Epidermal melanocyte (primary cell): ENCODE measurements around the gene ECM2.

ENCODE experiments used
- DNase-seq: peaks from one replicate; pipeline ENCODE4 v3.0.0; 2011; ENCODE audit warnings: low spot score; ENCODE audit not compliant: insufficient read length

ECM2 gene

GRCh38 chr9:92527832-92528521 lies 7.8 kb downstream of the ECM2 start:
- no peak for DNase-seq

GRCh38 chr9:92527291-92527828 lies 8.4 kb downstream of the ECM2 start:
- DNase-seq: no peak

GRCh38 chr9:92525306-92525705 lies 10.5 kb downstream of the ECM2 start:
- DNase-seq: no peak

- no peak for DNase-seq
Measured at GRCh38 chr9:92524881-92525280, 10.9 kb downstream of the ECM2 start.

GRCh38 chr9:92522983-92523970 lies 12.5 kb downstream of the ECM2 start:
- DNase-seq: no peak

- no peak for DNase-seq
Measured at GRCh38 chr9:92520837-92521236, 15.0 kb downstream of the ECM2 start.

GRCh38 chr9:92518199-92518598 lies 17.6 kb downstream of the ECM2 start:
- no peak for DNase-seq

GRCh38 chr9:92517046-92517445 lies 18.7 kb downstream of the ECM2 start:
- no peak for DNase-seq

- DNase-seq: no peak
Measured at GRCh38 chr9:92516521-92516920, 19.3 kb downstream of the ECM2 start.

- DNase-seq: no peak
Measured at GRCh38 chr9:92514635-92515034, 21.2 kb downstream of the ECM2 start.

GRCh38 chr9:92513349-92513748 lies 22.4 kb downstream of the ECM2 start:
- DNase-seq: no peak

GRCh38 chr9:92512622-92513021 lies 23.2 kb downstream of the ECM2 start:
- no peak for DNase-seq

- no peak for DNase-seq
Measured at GRCh38 chr9:92510747-92511146, 25.0 kb downstream of the ECM2 start.

- no peak for DNase-seq
Measured at GRCh38 chr9:92509050-92509449, 26.7 kb downstream of the ECM2 start.

GRCh38 chr9:92508018-92508820 lies 27.6 kb downstream of the ECM2 start:
- DNase-seq: no peak

GRCh38 chr9:92507496-92507895 lies 28.3 kb downstream of the ECM2 start:
- DNase-seq: no peak

GRCh38 chr9:92507005-92507404 lies 28.8 kb downstream of the ECM2 start:
- no peak for DNase-seq

GRCh38 chr9:92506184-92506857 lies 29.5 kb downstream of the ECM2 start:
- DNase-seq: peak; percentile 26

- no peak for DNase-seq
Measured at GRCh38 chr9:92504881-92505280, 30.9 kb downstream of the ECM2 start.

- DNase-seq: no peak
Measured at GRCh38 chr9:92503156-92503555, 32.6 kb downstream of the ECM2 start.
